Measurements from ENCODE around the gene DIAPH1.

Gene DIAPH1

GRCh38 chr5:141641634-141642267 is 23.0 kb upstream of the DIAPH1 start:
- no peak overlapping the region for H3K4me3 ChIP-seq (ENCODE audit: low read depth, low read length)
- DNase-seq (ENCODE audit: low read depth): no peak

DNA sequence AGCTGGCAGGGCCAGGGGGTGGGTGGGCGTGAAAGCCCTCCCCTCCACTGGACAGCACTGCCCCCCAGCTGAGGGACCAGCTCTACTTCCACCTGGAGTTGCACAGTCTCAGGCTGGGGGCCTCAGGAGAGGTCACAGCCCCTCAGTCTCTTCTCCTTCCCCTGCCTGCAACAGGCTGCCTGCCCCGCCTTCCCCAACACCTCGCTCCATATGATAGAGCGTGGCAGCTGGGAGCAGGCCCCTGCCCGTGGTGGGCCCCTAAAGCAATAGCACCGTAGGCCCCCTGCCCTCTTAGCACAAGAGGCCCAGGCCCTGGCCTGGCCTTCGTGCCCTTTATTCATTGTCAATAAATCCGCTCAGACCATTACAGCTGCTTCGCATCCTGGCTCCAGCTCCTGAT is 21.9 kb upstream of the DIAPH1 start:
- no peak overlapping the region for H3K4me3 ChIP-seq (ENCODE audit: low read depth, low read length)
- DNase-seq (ENCODE audit: low read depth): no peak

DNA sequence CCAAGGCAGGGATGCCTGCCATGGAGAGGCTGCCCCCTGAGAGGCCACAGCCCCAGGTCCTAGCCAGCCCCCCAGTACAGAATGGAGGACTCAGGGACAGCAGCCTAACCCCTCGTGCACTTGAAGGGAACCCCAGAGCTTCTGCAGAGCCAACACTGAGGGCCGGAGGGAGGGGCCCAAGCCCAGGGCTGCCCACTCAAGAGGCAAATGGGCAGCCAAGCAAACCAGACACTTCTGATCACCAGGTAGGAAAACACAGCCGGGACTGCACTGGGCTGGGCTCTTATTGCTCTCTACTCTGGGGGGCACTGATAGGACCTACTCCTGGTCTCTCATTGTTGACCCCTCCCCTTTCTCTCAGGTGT is 21.2 kb upstream of the DIAPH1 start:
- no peak for DNase-seq (ENCODE audit: low read depth)
- H3K4me3 ChIP-seq (ENCODE audit: low read depth, low read length): no peak overlapping the region

DNA sequence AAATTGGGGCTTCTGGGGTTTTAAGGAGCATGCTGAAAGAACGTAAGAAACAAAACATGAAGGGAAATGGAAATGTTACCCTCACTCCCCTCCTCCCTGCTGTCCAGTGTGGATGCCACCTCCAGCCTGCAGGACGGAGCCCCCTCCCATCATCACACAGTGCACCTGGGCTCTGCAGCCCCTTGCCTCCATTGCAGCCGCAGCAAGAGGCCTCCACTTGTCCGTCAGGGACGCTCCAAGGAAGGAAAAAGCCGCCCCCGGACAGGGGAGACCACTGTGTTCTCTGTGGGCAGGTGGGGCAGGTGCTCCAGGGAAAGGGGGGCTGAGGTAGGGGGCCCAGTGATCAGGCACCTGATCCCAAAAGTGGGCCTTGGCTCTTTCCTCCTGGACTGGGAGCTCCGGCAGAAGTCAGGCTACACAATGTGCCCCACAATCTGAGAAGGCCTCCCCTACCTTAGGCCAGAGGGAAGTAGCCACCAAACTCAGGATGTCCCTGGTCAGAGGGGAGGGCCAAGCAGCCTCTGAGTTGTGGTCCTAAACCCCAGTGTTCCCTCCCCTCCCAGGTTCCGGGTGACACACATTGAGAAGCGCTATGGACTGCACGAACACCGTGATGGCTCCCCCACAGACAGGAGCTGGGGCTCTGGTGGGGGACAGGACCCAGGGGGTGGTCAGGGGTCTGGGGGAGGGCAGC is 20.7 kb upstream of the DIAPH1 start:
- no peak for DNase-seq (ENCODE audit: low read depth)
- no peak overlapping the region for H3K4me3 ChIP-seq (ENCODE audit: low read depth, low read length)

GRCh38 chr5:141638771-141639170 is 20.0 kb upstream of the DIAPH1 start:
- no peak for DNase-seq (ENCODE audit: low read depth)
- no peak overlapping the region for H3K4me3 ChIP-seq (ENCODE audit: low read depth, low read length)

DNA sequence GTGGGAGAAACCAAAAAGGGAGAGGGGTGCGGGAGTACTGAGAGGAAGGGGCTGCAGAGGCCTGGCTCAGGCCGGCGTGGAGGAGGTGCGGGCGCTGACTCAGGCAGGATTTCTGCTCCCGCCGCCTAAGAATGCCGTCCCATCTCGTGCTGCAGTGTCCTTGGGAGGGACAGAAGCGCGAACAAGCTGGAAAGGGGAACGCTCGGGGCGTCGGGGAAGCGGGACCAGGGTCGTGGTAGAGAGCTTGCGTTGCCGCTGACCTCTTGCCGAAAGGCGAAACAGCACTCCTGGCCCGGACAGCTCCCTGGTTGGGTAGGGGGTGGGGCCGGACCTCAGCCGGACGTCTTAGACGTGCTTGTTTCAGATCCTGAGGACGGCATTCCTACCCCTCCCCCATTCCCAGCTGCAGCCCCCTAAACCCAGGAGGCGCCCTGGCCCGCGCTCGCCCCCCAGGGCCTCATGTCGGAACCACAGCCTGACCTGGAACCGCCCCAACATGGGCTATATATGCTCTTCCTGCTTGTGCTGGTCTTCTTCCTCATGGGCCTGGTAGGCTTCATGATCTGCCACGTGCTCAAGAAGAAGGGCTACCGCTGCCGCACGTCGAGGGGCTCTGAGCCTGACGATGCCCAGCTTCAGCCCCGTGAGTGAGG is 19.1 kb upstream of the DIAPH1 start:
- H3K4me3 ChIP-seq (ENCODE audit: low read depth, low read length): peak overlapping the region; percentile 95
- no peak for DNase-seq (ENCODE audit: low read depth)

- H3K4me3 ChIP-seq (ENCODE audit: low read depth, low read length): peak overlapping the region; percentile 95
- no peak for DNase-seq (ENCODE audit: low read depth)
Measured at GRCh38 chr5:141637123-141637766, 18.4 kb upstream of the DIAPH1 start.

DNA sequence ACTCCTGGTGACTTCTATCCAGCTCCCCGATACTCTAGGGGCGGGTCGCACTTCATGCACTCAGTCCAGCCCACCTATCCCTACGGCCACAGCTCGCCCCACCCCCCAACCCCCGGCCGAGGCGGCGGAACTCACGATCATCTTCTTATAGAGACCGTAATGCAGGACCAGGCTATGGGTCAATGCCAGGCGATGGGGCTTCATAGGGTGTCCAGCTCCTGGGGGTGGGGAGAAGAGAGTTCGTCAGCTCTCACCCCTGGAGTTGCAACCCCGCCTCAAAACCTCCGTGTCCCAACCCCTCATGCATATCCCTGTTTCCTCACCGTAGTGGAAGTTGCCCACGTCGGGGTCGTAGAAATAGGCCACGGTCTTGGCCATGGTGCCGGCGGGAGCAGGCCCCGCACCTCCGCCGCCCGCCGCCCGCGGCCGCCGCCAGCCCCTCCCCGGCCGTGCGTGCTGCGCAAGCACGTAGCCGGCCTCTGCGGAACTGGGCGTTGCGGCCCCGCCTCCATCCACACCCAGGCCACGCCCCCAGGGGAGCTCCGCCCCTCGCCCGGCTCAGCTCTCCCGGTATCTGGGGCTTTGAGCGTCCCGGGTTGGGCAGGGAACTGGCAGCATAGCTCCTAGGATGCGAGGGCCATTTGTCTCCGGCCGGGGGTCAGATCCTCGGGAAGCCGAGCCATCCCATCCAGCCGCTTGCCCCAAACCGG is 17.8 kb upstream of the DIAPH1 start, which contains the start of the genes HDAC3 and RELL2:
HDAC3 (minus strand) TSS at position 437 of the 710 bp plus-strand sequence; CDS start at position 378, 59 bp downstream.
RELL2 (plus strand) TSS at position 585 of the 710 bp plus-strand sequence. CDS start 1,229 bp downstream, outside the sequence.
- peak within 1 kb of the TSS; percentile 95 for H3K4me3 ChIP-seq (ENCODE audit: low read depth, low read length)
- DNase-seq (ENCODE audit: low read depth): peak; percentile 63

DNA sequence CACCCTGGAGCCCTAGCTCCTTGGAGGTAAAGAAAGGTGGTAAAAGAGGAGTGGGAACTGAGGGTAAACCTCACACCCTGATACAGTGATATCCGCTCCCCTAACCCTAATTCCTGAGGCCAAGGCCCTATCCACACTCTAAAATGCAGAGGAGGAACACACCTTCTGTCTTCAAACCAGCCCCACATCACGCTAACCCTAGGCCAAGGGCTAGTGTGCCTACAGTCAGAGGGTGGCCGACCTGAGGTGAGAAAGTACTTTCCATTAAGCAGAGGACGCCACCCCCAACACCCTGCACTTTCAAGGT is 17.3 kb upstream of the DIAPH1 start:
- DNase-seq (ENCODE audit: low read depth): no peak
- peak overlapping the region; percentile 95 for H3K4me3 ChIP-seq (ENCODE audit: low read depth, low read length)

DNA sequence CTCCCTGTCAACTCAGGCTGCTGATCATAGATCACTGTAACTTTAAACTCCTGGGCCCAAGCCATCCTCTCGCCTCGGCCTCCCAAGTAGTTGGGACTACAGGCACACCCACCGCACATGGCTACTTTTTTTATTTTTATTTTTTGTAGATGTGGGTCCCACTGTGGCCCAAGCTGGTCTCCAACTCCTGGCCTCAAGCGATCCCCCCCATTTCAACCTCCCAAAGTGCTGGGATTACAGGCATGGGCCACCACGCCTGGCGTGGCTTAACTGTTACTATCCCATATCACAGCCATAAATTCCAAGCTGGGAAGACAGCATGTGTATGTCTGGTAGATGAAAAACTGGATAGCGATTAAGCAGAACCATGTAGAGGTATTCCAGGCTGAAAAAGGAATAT is 16.8 kb upstream of the DIAPH1 start:
- peak overlapping the region; percentile 95 for H3K4me3 ChIP-seq (ENCODE audit: low read depth, low read length)
- no peak for DNase-seq (ENCODE audit: low read depth)

DNA sequence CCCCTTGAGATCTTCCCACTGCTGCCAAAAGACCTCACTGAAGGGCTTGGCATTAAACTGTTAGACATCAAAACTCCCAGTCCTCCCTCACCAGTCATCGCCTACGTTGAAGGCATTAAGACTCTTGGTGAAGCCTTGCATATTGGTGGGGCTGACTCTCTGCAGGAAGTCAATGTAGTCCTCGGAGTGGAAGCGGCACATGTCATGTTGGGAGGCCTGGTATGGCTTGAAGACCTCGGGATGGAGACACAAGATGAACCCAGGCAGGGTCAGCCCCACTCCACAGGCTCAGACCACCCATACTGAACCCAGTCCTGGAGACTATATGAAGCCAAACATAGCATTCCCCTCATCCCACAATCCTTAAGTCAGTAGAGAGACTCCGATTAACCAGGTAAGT is 15.9 kb upstream of the DIAPH1 start:
- no peak overlapping the region for H3K4me3 ChIP-seq (ENCODE audit: low read depth, low read length)

GRCh38 chr5:141633871-141634561 is 15.2 kb upstream of the DIAPH1 start:
- no peak for DNase-seq (ENCODE audit: low read depth)
- H3K4me3 ChIP-seq (ENCODE audit: low read depth, low read length): no peak overlapping the region

More for the DNA sequence above, 15.9 kb upstream of the DIAPH1 start:
- no peak for DNase-seq (ENCODE audit: low read depth)

DNA sequence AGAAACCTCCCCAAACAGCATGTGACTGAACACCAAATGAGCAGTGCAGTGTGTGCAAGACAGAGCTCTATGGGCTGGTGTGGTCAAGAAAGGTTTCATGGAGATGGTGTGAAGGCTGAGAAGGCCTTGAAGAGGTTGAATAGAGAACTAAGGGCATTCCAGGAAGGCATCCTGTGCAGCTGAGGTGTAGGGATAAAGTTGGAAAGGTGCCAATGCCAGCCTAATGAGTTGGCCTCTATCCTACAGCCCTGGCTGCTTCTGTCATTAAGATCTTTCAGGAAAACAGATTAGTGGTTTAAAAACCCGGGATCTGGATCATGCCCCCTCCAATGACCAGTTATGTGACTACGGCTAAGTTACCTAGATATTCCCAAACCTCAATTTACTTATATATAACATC is 13.8 kb upstream of the DIAPH1 start:
- DNase-seq (ENCODE audit: low read depth): no peak
- H3K4me3 ChIP-seq (ENCODE audit: low read depth, low read length): no peak overlapping the region

GRCh38 chr5:141630570-141631140 is 11.9 kb upstream of the DIAPH1 start:
- DNase-seq (ENCODE audit: low read depth): no peak
- H3K4me3 ChIP-seq (ENCODE audit: low read depth, low read length): no peak overlapping the region

- H3K4me3 ChIP-seq (ENCODE audit: low read depth, low read length): no peak overlapping the region
- DNase-seq (ENCODE audit: low read depth): no peak
Measured at GRCh38 chr5:141628175-141628788, 9.5 kb upstream of the DIAPH1 start.

DNA sequence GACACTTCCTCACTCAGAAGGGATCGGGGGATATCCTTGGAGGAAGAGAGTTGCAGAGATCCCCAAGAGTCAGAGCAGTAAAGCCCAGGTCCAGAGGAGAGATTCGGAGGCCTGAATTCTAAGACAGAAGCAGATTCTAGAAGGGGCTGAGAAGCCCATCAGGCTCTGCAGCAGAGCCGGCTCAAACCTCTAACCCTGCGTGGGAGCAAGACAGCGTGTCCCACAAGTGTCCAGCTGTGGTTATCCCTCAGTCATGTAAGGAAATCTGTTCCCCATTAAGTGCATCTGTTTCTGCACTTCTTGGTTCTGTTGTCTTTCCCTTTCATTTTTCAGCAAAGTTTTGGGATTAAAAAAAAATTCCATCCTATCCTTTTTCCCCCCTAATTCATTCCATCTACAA is 4.8 kb upstream of the DIAPH1 start:
- no peak overlapping the region for H3K4me3 ChIP-seq (ENCODE audit: low read depth, low read length)
- no peak for DNase-seq (ENCODE audit: low read depth)

- H3K4me3 ChIP-seq (ENCODE audit: low read depth, low read length): no peak overlapping the region
- DNase-seq (ENCODE audit: low read depth): no peak
Measured at GRCh38 chr5:141623186-141623585, 4.4 kb upstream of the DIAPH1 start.

DNA sequence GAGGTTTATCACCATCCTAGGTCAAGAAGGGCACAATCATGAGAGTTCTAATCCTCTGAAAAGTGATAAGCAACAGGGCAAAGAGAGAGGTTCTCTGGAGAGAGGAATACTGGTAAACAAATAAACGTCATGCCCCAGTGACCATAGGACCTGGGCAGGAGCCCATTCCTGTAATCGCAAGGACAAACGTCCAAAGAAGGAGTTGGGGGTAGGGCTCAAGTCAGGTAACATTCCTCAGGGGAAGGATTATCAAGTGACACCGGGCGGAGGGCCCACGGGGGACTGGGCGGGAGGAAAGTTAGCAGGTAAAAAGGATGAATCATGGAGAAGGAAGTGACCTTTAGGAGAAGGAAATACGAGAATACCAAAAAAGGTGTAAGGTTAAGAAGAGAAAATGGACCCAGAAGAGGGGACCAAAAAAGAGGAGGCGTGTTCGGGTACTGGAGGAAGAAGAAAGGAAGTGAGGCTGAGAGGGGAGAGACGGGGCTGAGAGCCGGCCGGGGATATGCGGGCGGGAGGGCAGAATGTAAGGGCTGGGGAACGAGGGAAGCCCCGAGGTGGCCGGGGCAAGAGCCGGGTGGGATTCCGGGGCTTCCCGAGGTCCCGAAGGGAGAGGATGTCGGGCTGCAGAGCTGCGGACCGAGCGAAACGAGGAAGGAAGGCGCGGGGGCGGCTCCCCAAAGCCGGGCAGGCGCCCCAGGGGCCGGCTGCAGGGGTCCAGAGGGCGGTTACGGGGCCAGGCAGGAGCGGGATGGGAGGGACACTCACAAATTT is 583 bp downstream of the DIAPH1 start:
- DNase-seq (ENCODE audit: low read depth): no peak
- H3K4me3 ChIP-seq (ENCODE audit: low read depth, low read length): peak overlapping the region; percentile 84

Data from skeletal muscle cell (primary cell).